Heart right ventricle (tissue), 16 donors: ENCODE data around the gene TEPSIN. TPM values are rescaled to one million over a fixed set of nuclear protein-coding genes. Genes with fewer than 3 reads are reported as not detected.

Experiments used
- ATAC-seq, 8 donors: fragments of 200-7000 bp; cut with Tn5 transposase; one replicate each; pipeline ENCODE4 v1.9.1; 2020; ENCODE audit warnings: mild to moderate bottlenecking in 8 of 8, moderate library complexity in 8 of 8, moderate number of reproducible peaks in 1 of 8
- DNase-seq, 2 donors: peaks; one replicate each; pipeline ENCODE4 v3.0.0-alpha.2; 2020
- H3K27ac ChIP-seq, 10 donors: fragments of 200-600 bp; sonication (generic) in 2 of 10; one replicate each; pipeline versions ENCODE4 v1.5.0 to v1.8.0; 2020 to 2022; ENCODE audit warnings: mild to moderate bottlenecking in 3 of 10
- H3K27me3 ChIP-seq, 7 donors: fragments of 200-600 bp; one replicate each; pipeline ENCODE4 v1.8.0; 2021 to 2022; ENCODE audit warnings: mild to moderate bottlenecking in 2 of 7
- H3K36me3 ChIP-seq, 9 donors: fragments of 200-600 bp; sonication (generic) in 1 of 9; one replicate each; pipeline versions ENCODE4 v1.5.0 to v1.8.0; 2020 to 2022; ENCODE audit warnings: mild to moderate bottlenecking in 2 of 9
- H3K4me1 ChIP-seq, 9 donors: fragments of 200-600 bp; sonication (generic) in 1 of 9; one replicate each; pipeline versions ENCODE4 v1.5.0 to v1.8.0; 2020 to 2022; ENCODE audit warnings: mild to moderate bottlenecking in 4 of 9
- H3K4me3 ChIP-seq, 10 donors: fragments of 200-600 bp; sonication (generic) in 2 of 10; one replicate each; pipeline versions ENCODE4 v1.5.0 to v1.8.0; 2020 to 2022; ENCODE audit warnings: mild to moderate bottlenecking in 7 of 10, moderate library complexity in 2 of 10
- H3K9me3 ChIP-seq, 11 donors: fragments of 200-600 bp in 10 of 11; sonication (generic) in 2 of 11; one replicate each; pipeline versions ENCODE4 v1.5.0 to v1.8.0; 2013 to 2022; ENCODE audit warnings: mild to moderate bottlenecking in 2 of 11, control low read depth in 1 of 11, moderate library complexity in 1 of 11
- WGBS, 2 donors: extraction: QIAGEN DNeasy Blood & Tissue Kit; methylation state at CpG; one replicate each; pipeline ENCODE4 v1.1.7; 2013; ENCODE audit warnings: inconsistent platforms in 1 of 2; 5-methylcytosine and 5-hydroxymethylcytosine counted together
- intact Hi-C, 10 donors: fragments of 100-400 bp; cut with DNase I; formaldehyde crosslinking; loops; one replicate each; pipeline versions ENCODE4 v1.11.1 to v1.14.2; 2022
- polyA plus RNA-seq, 2 donors: library from polyadenylated mRNA; stranded (reverse); fragments of 200-250 nt; gene quantifications; one replicate each; pipeline ENCODE4 v1.2.3, GENCODE V29; 2013
- total RNA-seq, 10 donors: library from RNA; stranded (reverse); fragmentation: NEBNext Ultra II Directional in 3 of 10; extraction: Animal tissue kit (Norgen Biotek cat#: 25700) in 3 of 10; gene quantifications; one replicate each; pipeline versions ENCODE4 v1.2.1 to v1.2.4, GENCODE V29; 2021 to 2023
- TF ChIP-seq, protein P1 (sequence below), 9 donors: fragments of 200-600 bp; sonication (generic) in 2 of 9; IDR thresholded peaks; one replicate each; pipeline versions ENCODE4 v1.5.0 to v1.8.0; 2021 to 2022; ENCODE audit warnings: antibody characterized with exemption in 9 of 9, mild to moderate bottlenecking in 5 of 9, moderate library complexity in 1 of 9
- donor health status: Arrhythmogenic right ventricular cardiomyopathy.
- donor health status: ischemic (EF 13 %, LVEDD 7.1; RV severe dilation, severe dysfunction).
- donor health status: healthy with polysubstance abuse.
- donor health status: DM: no; HTN: yes; CAD: no.
- donor health status: DM: no; HTN: no; CAD: no.
- donor health status: ischemic (EF 25% LVEDD 6.9; RV normal size, moderate dysfunction).
- donor health status: ischemic (EF 25% LVEDD 5.7; RV mildly dilated, moderate dysfunction).
- donor health status: healthy.
- donor health status: DM: yes; HTN: yes; CAD: no.
- donor health status: Ischemic cardiomyopathy.
- donor health status: ischemic (EF 35%, LVEDD 5.7; RV mildly dilated, moderate dysfunction).
- donor health status: nonischemic (EF 11% LVEDD 7.7; RV severe dilation, severe dysfunction).
- donor health status: DM: yes; HTN: yes; CAD: no.
- donor health status: PGD.
- donor health status: ischemic (EF 29% LVEDD 5.4; RV normal size, mild dysfunction).
- donor health status: nonischemic (EF 23%, LVEDD 6.1; RV moderate dilation, normal function).

Gene TEPSIN
- total and polyA plus RNA-seq, 12 donors: 6.2 to 30.4 (median 9.8) TPM

DNA sequence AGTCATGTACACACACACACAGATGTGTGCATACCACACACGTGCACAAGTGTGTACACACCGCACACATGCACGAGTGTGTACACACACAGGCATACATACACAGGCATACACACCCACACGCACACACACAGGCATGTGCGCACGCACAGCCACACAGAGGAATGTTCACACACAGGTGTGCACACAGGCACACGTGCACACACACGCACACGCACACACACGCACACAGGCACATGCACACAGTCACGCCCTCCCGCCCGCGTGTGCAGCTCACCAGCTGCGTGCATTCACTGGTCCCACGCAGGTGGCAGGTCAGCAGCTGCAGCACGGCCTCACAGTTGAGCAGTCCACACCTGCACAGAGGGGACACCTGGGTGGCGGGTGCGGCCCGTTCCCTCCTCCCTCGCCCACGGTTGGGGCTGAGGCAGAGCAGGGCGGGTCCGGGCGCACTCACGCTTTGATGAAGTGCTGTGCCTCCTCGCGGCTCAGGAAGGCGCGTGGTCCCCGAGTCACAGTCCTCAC lies 7.7 kb downstream of the TEPSIN start:
- Histone ChIP-seq H3K36me3 (peaks cover 0 to 69% (median 5%) of the 10 kb centered on the region in 9 donors), H3K4me3 (no peak overlapping the region)
- WGBS, 2 donors: 92 to 93% methylated on average over 31 of the region's 31 CpGs

DNA sequence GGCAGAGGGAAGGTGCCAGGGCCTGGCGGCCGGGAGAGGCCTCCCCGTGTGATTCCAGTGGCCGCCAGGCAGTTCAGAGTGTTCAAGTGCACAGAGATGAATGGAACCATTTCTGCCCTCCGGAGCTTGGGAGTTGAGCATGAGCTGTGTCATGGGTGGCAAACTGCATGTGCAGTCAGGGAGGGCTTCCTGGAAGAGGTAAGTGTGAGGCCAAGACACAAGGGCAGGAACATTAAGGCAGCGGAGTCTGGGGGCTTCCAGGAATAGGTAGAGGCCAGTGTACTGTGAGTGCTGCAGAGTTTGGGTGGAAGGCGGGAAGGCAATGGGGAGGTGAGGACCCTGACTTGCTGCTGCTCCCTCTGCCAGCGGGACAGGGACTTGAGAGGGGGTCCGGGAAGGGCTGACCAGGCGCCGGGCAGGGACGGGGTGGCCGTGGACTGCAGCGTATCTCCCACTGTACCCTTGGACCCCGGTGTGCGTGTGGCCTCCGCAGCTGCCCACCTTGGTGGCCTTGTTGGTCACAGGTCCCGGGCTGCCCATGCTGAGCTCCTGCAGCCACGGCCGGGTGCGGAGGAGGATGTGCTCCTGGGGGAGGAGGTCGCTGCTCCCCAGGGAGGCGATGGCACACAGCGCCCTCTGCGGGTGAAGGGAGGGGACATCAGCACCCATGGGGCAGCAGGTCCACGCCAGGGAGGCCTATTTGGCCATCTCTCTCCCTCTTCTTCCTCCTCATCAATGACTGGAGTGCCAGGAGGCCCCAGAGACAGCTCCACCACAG lies 8.6 kb downstream of the TEPSIN start:
- Histone ChIP-seq H3K27me3 (no peaks in the 10 kb centered on the region), H3K9me3 (peaks cover 0 to 9% (median 0%) of the 10 kb centered on the region in 11 donors), H3K27ac (no peak overlapping the region), H3K4me3 (no peak overlapping the region), H3K4me1 (peaks cover 0 to 14% (median 0%) of the 10 kb centered on the region in 9 donors), H3K36me3 (peaks cover 0 to 60% (median 5%) of the 10 kb centered on the region in 9 donors)
- ATAC-seq (no peak), DNase-seq (no peak)
- intact Hi-C loops: loop anchor here in 1 of 10 donors (10.0 kb wide), 1 partner anchor 235 kb away; the partner anchor contains the start of gene CHMP6
- TF ChIP-seq, protein P1, sequence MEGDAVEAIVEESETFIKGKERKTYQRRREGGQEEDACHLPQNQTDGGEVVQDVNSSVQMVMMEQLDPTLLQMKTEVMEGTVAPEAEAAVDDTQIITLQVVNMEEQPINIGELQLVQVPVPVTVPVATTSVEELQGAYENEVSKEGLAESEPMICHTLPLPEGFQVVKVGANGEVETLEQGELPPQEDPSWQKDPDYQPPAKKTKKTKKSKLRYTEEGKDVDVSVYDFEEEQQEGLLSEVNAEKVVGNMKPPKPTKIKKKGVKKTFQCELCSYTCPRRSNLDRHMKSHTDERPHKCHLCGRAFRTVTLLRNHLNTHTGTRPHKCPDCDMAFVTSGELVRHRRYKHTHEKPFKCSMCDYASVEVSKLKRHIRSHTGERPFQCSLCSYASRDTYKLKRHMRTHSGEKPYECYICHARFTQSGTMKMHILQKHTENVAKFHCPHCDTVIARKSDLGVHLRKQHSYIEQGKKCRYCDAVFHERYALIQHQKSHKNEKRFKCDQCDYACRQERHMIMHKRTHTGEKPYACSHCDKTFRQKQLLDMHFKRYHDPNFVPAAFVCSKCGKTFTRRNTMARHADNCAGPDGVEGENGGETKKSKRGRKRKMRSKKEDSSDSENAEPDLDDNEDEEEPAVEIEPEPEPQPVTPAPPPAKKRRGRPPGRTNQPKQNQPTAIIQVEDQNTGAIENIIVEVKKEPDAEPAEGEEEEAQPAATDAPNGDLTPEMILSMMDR (IDR thresholded peaks at IDR 0.05): peak in 7 of 9 donors; percentile 10 to 37 (median 14)
- 91 to 93% methylated on average over 21 to 26 of the region's 26 CpGs for WGBS, 2 donors

More for the DNA sequence above, 7.7 kb downstream of the TEPSIN start:
- ATAC-seq (no peak), DNase-seq (no peak)
- no peak overlapping the region for H3K27ac ChIP-seq
- no peaks in the 10 kb centered on the region for H3K27me3 ChIP-seq
- TF ChIP-seq, protein P1 (IDR thresholded peaks at IDR 0.05): no peak
- intact Hi-C loops: loop anchor here in 1 of 10 donors (10.0 kb wide), 1 partner anchor 236 kb away; the partner anchor contains the start of gene CHMP6
- peaks cover 0 to 14% (median 0%) of the 10 kb centered on the region in 9 donors for H3K4me1 ChIP-seq
- peaks cover 0 to 9% (median 0%) of the 10 kb centered on the region in 11 donors for H3K9me3 ChIP-seq

DNA sequence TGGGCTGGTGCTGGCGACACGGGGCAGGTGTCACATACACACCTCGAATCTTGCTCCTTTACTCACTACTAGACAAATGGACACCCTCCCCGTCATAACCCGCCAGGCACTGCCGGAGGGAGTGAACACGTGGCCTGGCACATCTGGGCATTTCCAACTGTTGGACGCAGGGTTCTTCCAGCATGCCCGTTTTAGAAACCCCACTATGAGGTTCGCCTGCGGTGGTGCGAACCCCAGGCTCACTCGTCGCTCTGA lies 9.3 kb downstream of the TEPSIN start:
- intact Hi-C loops: loop anchor here in 3 of 10 donors (5.0 to 10.0 kb wide), 3 partner anchors 85 to 207 kb away; no protein-coding TSS in a partner anchor
- Histone ChIP-seq H3K36me3 (peaks cover 0 to 58% (median 5%) of the 10 kb centered on the region in 9 donors), H3K9me3 (peaks cover 0 to 9% (median 0%) of the 10 kb centered on the region in 11 donors), H3K27me3 (no peaks in the 10 kb centered on the region), H3K4me1 (peaks cover 0 to 14% (median 0%) of the 10 kb centered on the region in 9 donors), H3K27ac (no peak overlapping the region), H3K4me3 (no peak overlapping the region)
- no peak for ATAC-seq
- WGBS, 2 donors: 95 to 96% methylated on average over 14 of the region's 14 CpGs
- TF ChIP-seq, protein P1 (IDR thresholded peaks at IDR 0.05): no peak
- DNase-seq: no peak

DNA sequence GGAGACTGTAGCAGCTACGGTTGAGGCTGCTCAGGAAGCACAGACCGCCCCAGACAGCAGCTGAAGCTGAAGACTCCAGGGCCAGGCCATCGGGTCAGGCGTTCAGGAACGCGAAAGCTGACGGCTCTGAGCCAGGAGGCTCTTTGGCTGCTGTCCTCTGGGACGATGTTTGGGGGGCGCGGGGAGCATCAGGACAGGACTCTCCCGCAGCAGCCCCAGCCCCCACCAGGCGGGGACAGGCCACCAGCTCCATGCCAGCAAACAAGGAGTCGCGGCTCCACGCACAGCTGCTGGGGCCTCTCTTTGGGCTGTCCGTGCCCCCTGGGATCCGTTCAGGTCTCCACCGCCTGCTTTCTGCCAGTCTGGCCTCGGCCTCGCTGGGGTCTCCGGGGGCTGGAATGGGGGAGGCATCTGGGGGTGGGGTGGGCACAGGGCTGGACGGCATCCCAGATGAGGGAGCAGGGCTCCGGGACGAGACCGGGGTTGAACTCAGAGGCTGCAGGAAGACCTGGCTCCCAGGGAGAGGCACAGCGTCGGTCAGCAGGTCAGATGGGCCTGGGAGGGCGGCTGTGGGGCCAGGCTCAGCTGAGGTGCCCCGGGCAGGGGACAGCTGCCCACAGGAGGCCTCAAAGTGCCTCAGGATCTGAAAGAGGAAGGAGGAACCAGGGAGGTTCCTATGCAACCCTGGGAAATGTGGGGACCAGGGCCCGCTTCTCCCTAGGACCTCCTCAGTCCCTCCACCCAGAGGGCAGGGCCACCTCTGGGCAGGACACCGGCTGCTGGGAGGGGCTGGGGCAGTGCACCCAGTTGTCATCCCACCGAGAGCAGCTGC lies 9.8 kb downstream of the TEPSIN start:
- peaks cover 0 to 14% (median 0%) of the 10 kb centered on the region in 9 donors for H3K4me1 ChIP-seq
- 86 to 87% methylated on average over 32 of the region's 32 CpGs for WGBS, 2 donors
- intact Hi-C loops: loop anchor here in 3 of 10 donors (5.0 to 10.0 kb wide), 3 partner anchors 84 to 207 kb away; no protein-coding TSS in a partner anchor
- no peak overlapping the region for H3K4me3 ChIP-seq
- H3K9me3 ChIP-seq: peaks cover 0 to 9% (median 0%) of the 10 kb centered on the region in 11 donors
- DNase-seq: no peak
- TF ChIP-seq, protein P1 (IDR thresholded peaks at IDR 0.05): no peak
- H3K36me3 ChIP-seq: peaks cover 0 to 58% (median 5%) of the 10 kb centered on the region in 9 donors
- peak in 3 of 8 donors; percentile 9 to 18 (median 18) for ATAC-seq
- H3K27ac ChIP-seq: no peak overlapping the region
- no peaks in the 10 kb centered on the region for H3K27me3 ChIP-seq
